Measurements from ENCODE around the gene DENND6B.

- TF ChIP-seq CTCF (conservative IDR thresholded peaks at IDR 0.05) (no peak), ZFX (IDR thresholded peaks at IDR 0.05) (no peak)
These were observed 42.3 kb downstream of the DENND6B start for GRCh38 chr22:50284479-50284878.

Measured in C4-2B (cell line).